GM12872 (cell line): ENCODE results near the gene PVR.

Experiments
- CTCF ChIP-seq: IDR thresholded peaks from 3 replicates; pipeline ENCODE4 v1.5.1; 2011; ENCODE audit warnings: low read depth, mild to moderate bottlenecking, low read length, moderate library complexity; ENCODE audit not compliant: insufficient read depth

Gene PVR

GRCh38 chr19:44675521-44675920 lies 31.8 kb downstream of the PVR start:
- no peak for TF ChIP-seq CTCF

- no peak for TF ChIP-seq CTCF
Observed at GRCh38 chr19:44677019-44677811, 33.5 kb downstream of the PVR start.

GRCh38 chr19:44680536-44680935 lies 36.8 kb downstream of the PVR start:
- TF ChIP-seq CTCF, result no peak

GRCh38 chr19:44681992-44682790 lies 38.5 kb downstream of the PVR start:
- TF ChIP-seq CTCF, result no peak

- TF ChIP-seq CTCF, result no peak
Observed at GRCh38 chr19:44682807-44683206, 39.1 kb downstream of the PVR start.

GRCh38 chr19:44683434-44684210 lies 39.9 kb downstream of the PVR start:
- TF ChIP-seq CTCF, result no peak
